ENCODE results near the gene PBX4.

Gene PBX4

GRCh38 chr19:19637186-19637522, 18.7 kb upstream of the PBX4 start:
- no peaks in the 10 kb centered on the region for H3K27me3 ChIP-seq (replicated peaks; ENCODE audit: control insufficient read depth, insufficient read depth, low read length)
- no peak for DNase-seq (ENCODE audit: extremely low read depth, insufficient read length)
- no peak overlapping the region for H3K4me3 ChIP-seq (replicated peaks; ENCODE audit: low read depth, low read length)
- H3K36me3 ChIP-seq (ENCODE audit: control insufficient read depth, insufficient read depth, low read length), result peaks cover 57% of the 10 kb centered on the region
- TF ChIP-seq CTCF (IDR thresholded peaks at IDR 0.05; ENCODE audit: insufficient read depth, low read length, poor library complexity, severe bottlenecking), result no peak

DNA sequence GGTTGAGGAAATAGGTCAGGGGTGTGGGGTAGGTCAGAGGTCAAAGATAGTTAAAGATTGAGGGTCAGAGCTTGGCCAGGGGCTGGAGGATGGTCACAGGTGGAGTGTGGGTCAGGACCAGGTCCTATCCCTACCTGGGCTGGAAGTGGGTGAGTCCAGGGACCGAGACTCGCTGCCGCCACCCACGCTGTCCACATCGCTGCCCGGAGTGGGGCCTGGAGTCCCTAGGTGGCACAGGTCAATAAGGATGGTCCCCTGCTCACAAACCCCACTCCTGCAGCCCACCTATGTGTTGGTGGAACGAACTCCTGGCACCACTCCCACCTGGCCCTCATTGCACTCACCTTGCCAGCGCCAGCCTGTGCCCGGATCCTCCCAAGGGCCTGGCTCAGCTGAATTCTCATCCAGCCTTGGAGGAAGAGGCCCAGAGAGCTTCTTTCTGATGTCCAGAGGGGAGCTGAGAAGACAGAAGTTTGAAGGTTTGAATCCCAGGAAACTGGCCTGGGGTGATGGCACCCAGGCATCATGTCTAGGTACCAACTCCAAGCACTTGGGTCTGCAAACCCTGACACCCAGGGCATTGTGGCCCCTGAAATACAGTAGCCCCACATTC, 18.2 kb upstream of the PBX4 start:
- Histone ChIP-seq H3K27me3 (replicated peaks; ENCODE audit: control insufficient read depth, insufficient read depth, low read length) (no peaks in the 10 kb centered on the region), H3K36me3 (ENCODE audit: control insufficient read depth, insufficient read depth, low read length) (peaks cover 55% of the 10 kb centered on the region), H3K4me3 (replicated peaks; ENCODE audit: low read depth, low read length) (no peak overlapping the region)
- TF ChIP-seq CTCF (IDR thresholded peaks at IDR 0.05; ENCODE audit: insufficient read depth, low read length, poor library complexity, severe bottlenecking), result no peak
- DNase-seq (ENCODE audit: extremely low read depth, insufficient read length), result no peak

GRCh38 chr19:19635313-19635702, 16.8 kb upstream of the PBX4 start:
- Histone ChIP-seq H3K36me3 (ENCODE audit: control insufficient read depth, insufficient read depth, low read length) (peaks cover 57% of the 10 kb centered on the region), H3K4me3 (replicated peaks; ENCODE audit: low read depth, low read length) (no peak overlapping the region), H3K27me3 (replicated peaks; ENCODE audit: control insufficient read depth, insufficient read depth, low read length) (no peaks in the 10 kb centered on the region)
- no peak for TF ChIP-seq CTCF (IDR thresholded peaks at IDR 0.05; ENCODE audit: insufficient read depth, low read length, poor library complexity, severe bottlenecking)
- DNase-seq (ENCODE audit: extremely low read depth, insufficient read length), result no peak

GRCh38 chr19:19634516-19635312, 16.2 kb upstream of the PBX4 start:
- peaks cover 57% of the 10 kb centered on the region for H3K36me3 ChIP-seq (ENCODE audit: control insufficient read depth, insufficient read depth, low read length)
- no peaks in the 10 kb centered on the region for H3K27me3 ChIP-seq (replicated peaks; ENCODE audit: control insufficient read depth, insufficient read depth, low read length)
- no peak for DNase-seq (ENCODE audit: extremely low read depth, insufficient read length)
- H3K4me3 ChIP-seq (replicated peaks; ENCODE audit: low read depth, low read length), result no peak overlapping the region
- no peak for TF ChIP-seq CTCF (IDR thresholded peaks at IDR 0.05; ENCODE audit: insufficient read depth, low read length, poor library complexity, severe bottlenecking)

- peaks cover 57% of the 10 kb centered on the region for H3K36me3 ChIP-seq (ENCODE audit: control insufficient read depth, insufficient read depth, low read length)
- H3K4me3 ChIP-seq (replicated peaks; ENCODE audit: low read depth, low read length), result no peak overlapping the region
- no peak for TF ChIP-seq CTCF (IDR thresholded peaks at IDR 0.05; ENCODE audit: insufficient read depth, low read length, poor library complexity, severe bottlenecking)
- H3K27me3 ChIP-seq (replicated peaks; ENCODE audit: control insufficient read depth, insufficient read depth, low read length), result no peaks in the 10 kb centered on the region
- DNase-seq (ENCODE audit: extremely low read depth, insufficient read length), result no peak
These were observed 15.4 kb upstream of the PBX4 start for GRCh38 chr19:19633711-19634515.
